ENCODE measurements around the gene ACSL6. TPM values are rescaled to one million over a fixed set of nuclear protein-coding genes. Genes with fewer than 3 reads are reported as not detected.

The ACSL6 gene
- total RNA-seq, 1 donor from 2014 or later = 0.59 TPM

DNA sequence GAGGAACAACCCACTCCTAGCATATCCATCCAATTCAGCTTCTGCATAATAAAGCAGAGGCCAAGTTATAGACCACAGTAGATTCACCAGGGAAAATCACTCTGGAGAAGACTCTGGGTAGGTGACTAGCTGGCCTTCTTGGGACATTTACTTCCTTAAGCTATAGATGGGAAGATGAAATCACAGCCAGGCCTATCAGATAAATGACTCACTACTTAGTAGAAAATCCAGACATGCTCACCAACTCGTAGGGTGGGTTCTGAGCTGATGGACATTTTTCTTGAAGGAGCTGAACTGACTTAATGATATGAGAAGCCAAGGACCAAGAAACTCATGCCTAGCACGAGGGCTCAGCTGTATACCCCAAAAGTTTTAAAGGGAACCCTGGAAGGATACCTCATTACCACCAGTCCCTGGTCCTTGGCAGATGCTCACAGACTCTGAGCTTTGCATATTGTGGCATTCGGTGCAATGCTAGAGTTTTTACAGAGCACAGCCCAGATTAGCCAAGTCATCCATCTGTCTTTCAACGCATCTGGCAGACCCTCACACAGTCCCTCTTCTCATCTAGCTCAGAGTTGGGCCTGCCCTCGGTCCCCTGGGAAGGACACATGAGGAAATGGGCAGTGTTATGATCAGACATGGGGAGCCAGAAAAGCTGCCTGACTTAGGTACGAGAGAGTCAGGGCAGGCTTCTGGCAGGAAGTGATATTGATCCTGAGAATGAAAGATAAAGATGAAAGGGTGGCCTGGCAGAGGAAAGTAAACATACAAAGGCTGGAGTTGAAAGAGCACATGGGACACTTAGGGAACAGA lies 15.0 kb downstream of the ACSL6 start:
- TF ChIP-seq, protein P1, sequence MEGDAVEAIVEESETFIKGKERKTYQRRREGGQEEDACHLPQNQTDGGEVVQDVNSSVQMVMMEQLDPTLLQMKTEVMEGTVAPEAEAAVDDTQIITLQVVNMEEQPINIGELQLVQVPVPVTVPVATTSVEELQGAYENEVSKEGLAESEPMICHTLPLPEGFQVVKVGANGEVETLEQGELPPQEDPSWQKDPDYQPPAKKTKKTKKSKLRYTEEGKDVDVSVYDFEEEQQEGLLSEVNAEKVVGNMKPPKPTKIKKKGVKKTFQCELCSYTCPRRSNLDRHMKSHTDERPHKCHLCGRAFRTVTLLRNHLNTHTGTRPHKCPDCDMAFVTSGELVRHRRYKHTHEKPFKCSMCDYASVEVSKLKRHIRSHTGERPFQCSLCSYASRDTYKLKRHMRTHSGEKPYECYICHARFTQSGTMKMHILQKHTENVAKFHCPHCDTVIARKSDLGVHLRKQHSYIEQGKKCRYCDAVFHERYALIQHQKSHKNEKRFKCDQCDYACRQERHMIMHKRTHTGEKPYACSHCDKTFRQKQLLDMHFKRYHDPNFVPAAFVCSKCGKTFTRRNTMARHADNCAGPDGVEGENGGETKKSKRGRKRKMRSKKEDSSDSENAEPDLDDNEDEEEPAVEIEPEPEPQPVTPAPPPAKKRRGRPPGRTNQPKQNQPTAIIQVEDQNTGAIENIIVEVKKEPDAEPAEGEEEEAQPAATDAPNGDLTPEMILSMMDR (IDR thresholded peaks at IDR 0.05) = no peak
- no peak for ATAC-seq
- H3K27ac ChIP-seq = no peak overlapping the region
- no peaks in the 10 kb centered on the region for H3K36me3 ChIP-seq
- intact Hi-C loops (cut with DNase I) = no loop called here
- no peaks in the 10 kb centered on the region for H3K9me3 ChIP-seq
- H3K4me3 ChIP-seq = no peak overlapping the region
- no peaks in the 10 kb centered on the region for H3K27me3 ChIP-seq (ENCODE audit: low read depth)
- peaks cover 10% of the 10 kb centered on the region for H3K4me1 ChIP-seq
- peak; percentile 28 for DNase-seq

DNA sequence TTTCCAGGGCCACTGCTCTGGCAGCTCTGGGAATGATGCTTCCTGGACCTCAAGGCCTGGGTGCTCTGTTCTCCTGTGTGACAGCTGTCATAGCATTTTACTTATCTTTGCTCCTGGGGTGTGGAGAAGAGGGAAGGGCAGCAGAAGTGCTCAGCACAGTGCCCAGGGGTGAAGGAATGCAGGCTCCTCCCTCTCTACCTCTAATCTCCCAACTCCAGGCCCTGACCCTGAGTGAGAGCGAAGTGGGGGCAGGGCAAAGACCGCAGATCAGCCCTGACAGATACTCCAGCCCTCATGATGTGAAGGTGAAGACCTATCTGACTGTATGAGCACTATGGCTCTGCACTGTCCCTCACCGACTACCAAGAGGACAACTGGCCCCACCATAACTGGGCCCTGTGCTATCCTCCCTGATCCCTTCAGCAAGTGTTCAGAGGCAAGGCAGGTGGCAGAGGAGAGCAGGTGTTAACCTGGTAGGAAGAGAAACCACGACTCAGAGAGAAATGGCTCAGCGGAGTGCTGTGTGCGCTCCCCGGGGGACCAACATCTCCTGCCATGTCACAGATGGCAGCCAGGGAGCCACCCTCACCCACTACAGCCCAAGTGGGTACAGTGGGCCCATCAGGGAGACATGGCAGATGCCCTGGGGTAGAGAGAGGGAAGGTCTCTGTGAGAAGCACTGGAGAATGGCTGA lies 16.8 kb downstream of the ACSL6 start:
- Histone ChIP-seq H3K27me3 (ENCODE audit: low read depth) (no peaks in the 10 kb centered on the region), H3K27ac (no peak overlapping the region), H3K4me3 (no peak overlapping the region), H3K9me3 (no peaks in the 10 kb centered on the region), H3K36me3 (no peaks in the 10 kb centered on the region), H3K4me1 (peaks cover 10% of the 10 kb centered on the region)
- TF ChIP-seq, protein P1 (IDR thresholded peaks at IDR 0.05) = no peak
- DNase-seq (peak; percentile 5), ATAC-seq (no peak)
- intact Hi-C loops (cut with DNase I) = no loop called here

DNA sequence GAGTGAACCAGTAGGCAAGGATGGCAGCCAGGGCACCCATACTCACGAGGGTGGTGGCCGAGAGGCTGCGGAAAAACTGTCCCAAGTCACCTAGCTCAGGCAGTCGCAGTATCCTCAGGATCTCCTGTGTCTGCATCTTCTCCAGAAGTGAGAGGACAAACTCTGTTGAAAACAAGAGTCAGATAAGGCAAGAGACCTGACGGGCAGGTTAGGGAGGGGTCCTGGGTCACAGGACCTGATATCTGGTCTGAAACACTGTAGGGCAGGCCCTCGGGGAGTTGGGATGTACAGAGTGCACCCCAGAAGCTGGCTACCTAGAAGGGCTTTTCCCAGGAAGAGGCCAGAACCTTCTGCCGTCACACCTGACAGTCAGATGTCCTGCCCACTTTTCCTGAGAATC lies 17.4 kb downstream of the ACSL6 start:
- DNase-seq (peak; percentile 10), ATAC-seq (no peak)
- H3K27ac ChIP-seq = no peak overlapping the region
- intact Hi-C loops (cut with DNase I) = no loop called here
- no peaks in the 10 kb centered on the region for H3K27me3 ChIP-seq (ENCODE audit: low read depth)
- H3K4me1 ChIP-seq = peaks cover 10% of the 10 kb centered on the region
- H3K9me3 ChIP-seq = no peaks in the 10 kb centered on the region
- no peaks in the 10 kb centered on the region for H3K36me3 ChIP-seq
- TF ChIP-seq, protein P1 (IDR thresholded peaks at IDR 0.05) = no peak
- no peak overlapping the region for H3K4me3 ChIP-seq

DNA sequence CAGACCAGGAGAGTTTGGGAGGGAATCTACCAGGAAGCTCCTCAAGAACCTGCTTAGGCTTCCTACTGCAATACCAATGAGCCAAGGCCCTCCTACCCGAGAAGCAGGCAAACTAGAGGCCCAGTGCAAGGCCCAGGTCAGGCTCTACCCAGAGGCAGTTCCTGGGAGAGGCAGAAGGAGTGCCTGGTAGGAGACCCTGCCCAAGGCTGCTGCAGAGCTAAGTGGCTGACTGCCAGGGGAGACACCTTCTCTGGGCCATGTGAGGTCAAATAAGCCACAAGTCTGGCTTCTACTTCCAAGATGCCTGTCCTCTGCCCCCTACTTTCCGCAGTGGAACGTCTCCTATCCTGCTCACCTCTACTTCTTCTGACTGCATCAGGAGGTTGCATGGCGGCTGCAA lies 17.8 kb downstream of the ACSL6 start:
- H3K4me1 ChIP-seq = peaks cover 10% of the 10 kb centered on the region
- H3K27me3 ChIP-seq (ENCODE audit: low read depth) = no peaks in the 10 kb centered on the region
- H3K27ac ChIP-seq = no peak overlapping the region
- no peaks in the 10 kb centered on the region for H3K36me3 ChIP-seq
- ATAC-seq (no peak), DNase-seq (peak; percentile 14)
- H3K4me3 ChIP-seq = no peak overlapping the region
- H3K9me3 ChIP-seq = no peaks in the 10 kb centered on the region
- intact Hi-C loops (cut with DNase I) = no loop called here
- TF ChIP-seq, protein P1 (IDR thresholded peaks at IDR 0.05) = no peak

DNA sequence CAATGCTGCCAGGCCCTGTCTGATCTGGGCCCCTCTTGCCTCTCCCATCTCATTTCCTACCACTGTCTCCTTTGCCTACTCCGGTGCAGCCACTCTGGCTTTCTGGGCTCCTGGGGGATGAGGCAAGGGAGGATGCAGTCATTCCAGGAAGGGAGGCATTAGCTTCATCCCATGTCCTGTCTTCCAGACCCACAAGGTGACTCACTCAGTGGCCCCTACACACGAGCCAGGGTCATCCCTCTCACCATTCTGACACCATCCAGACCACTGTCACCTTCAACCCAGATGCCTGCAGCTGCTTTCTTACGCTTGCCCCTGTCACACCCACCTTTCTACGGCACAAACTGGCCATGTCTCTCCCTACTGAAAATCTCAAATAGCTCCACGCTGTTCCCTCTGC lies 19.1 kb downstream of the ACSL6 start:
- TF ChIP-seq, protein P1 (IDR thresholded peaks at IDR 0.05) = no peak
- no peaks in the 10 kb centered on the region for H3K36me3 ChIP-seq
- peaks cover 4% of the 10 kb centered on the region for H3K4me1 ChIP-seq
- no peak overlapping the region for H3K27ac ChIP-seq
- no peak for ATAC-seq
- no peaks in the 10 kb centered on the region for H3K27me3 ChIP-seq (ENCODE audit: low read depth)
- no peaks in the 10 kb centered on the region for H3K9me3 ChIP-seq
- DNase-seq = peak; percentile 13
- H3K4me3 ChIP-seq = no peak overlapping the region
- intact Hi-C loops (cut with DNase I) = no loop called here

All from lower lobe of right lung (tissue), 2 donors.